GM10266 (cell line): ENCODE measurements around the gene RIMS3.

Experiments used
- DNase-seq: peaks from one replicate; pipeline ENCODE4 v3.0.0; 2012; ENCODE audit errors: extremely low spot score
- TF ChIP-seq, protein P1 (sequence below): IDR thresholded peaks from 2 replicates; pipeline ENCODE4 v1.5.1; 2012; ENCODE audit warnings: mild to moderate bottlenecking, low read depth; ENCODE audit not compliant: control insufficient read depth, insufficient read depth; ENCODE audit errors: missing control alignments

The RIMS3 gene

DNA sequence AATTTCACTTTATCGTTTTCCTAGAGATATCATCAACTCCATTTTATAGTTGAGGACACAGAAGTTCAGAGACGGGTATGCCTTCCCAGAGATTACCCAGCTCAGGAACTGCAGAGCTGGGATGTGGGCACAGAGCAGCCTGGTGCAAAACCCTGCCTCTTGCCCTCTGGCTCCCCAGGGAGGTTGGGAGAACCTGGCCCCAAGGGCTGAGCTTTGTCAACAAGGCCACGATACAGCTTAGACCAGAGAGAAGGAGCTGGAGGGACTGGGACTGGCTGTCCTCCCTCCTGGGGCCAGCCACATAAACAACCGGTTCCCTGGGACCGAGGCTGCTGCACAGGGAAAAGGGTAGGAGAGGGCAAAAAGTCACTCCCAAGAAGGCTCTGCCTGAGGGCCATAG is 3.8 kb downstream of the RIMS3 start:
- no peak for DNase-seq
- TF ChIP-seq, protein P1, sequence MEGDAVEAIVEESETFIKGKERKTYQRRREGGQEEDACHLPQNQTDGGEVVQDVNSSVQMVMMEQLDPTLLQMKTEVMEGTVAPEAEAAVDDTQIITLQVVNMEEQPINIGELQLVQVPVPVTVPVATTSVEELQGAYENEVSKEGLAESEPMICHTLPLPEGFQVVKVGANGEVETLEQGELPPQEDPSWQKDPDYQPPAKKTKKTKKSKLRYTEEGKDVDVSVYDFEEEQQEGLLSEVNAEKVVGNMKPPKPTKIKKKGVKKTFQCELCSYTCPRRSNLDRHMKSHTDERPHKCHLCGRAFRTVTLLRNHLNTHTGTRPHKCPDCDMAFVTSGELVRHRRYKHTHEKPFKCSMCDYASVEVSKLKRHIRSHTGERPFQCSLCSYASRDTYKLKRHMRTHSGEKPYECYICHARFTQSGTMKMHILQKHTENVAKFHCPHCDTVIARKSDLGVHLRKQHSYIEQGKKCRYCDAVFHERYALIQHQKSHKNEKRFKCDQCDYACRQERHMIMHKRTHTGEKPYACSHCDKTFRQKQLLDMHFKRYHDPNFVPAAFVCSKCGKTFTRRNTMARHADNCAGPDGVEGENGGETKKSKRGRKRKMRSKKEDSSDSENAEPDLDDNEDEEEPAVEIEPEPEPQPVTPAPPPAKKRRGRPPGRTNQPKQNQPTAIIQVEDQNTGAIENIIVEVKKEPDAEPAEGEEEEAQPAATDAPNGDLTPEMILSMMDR: no peak

DNA sequence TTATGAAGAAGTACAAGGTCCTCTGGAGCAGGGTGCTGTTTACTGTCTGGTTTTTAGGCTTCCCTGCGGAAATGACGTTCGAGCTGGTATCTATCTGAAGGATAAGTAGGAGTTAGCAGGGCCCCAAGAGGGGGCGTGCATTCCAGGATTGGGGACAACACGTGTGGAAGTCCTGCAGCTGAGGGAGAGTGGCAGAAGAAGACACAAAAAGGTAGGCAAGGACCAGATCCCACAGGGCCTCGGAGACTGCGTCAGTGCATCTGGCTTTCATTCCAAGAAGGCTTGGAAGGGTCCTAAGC is 5.9 kb downstream of the RIMS3 start:
- no peak for DNase-seq
- TF ChIP-seq, protein P1: no peak

DNA sequence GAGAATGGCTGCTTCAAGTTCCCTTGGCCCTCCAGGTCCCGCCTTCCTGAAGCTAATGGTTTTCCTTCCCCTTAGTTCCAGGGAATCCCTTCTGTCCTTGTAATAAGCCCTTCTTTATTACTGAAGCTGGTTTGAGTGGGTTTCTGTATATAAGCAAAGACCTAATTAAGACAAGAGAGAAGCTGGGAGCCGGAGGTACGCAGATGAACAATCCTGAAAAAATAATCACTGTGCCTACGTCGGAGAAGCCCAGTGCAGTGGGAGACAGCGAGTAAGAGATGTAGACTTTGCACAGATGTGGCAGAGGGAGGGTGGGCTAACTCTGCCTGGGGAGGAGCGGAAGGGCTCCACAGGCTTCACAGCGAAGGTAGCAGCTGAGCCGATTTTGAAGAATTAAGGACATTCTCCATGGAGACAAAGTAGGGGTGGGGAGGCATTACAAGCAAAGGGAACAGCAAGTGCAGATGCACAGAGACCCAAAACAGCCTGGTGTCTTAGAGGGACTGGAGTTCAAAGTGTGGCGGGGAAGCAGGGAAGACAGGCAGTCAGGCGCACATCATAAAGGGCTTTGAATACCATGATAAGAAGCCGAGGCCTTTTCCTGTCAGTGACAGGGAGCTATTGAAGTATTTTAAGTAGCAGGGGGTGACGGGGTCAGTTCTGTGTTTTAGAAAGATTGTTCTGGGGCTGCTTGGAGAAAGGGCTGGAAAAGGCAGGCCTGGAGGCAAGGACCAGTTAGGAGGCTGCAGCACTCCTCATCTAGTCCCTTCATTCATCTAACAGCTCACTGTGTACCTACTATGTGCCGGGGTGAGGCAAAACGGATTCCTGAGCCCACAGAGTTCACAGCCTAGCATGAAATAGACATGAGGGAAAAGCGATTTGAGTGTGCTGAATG is 6.5 kb downstream of the RIMS3 start:
- no peak for DNase-seq
- TF ChIP-seq, protein P1: no peak

DNA sequence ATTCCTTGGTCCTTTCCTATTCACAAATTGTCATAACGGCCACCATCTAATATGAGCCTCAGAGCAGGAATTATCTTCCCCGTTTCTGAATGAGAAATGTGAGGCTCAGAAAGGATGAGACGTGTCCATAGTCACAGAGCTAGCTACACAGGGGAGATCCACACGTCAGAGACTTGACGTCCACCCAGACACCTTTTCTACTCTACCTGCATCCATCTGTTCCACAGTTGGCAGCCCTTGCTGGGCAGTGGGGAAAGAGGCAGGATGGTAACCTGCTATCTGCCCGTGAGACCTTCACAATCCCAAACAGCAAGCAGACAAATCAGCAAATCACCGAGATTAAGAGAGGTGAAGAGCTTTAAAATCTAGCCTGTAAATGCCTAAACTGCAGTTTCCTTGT is 8.4 kb downstream of the RIMS3 start:
- TF ChIP-seq, protein P1: no peak

DNA sequence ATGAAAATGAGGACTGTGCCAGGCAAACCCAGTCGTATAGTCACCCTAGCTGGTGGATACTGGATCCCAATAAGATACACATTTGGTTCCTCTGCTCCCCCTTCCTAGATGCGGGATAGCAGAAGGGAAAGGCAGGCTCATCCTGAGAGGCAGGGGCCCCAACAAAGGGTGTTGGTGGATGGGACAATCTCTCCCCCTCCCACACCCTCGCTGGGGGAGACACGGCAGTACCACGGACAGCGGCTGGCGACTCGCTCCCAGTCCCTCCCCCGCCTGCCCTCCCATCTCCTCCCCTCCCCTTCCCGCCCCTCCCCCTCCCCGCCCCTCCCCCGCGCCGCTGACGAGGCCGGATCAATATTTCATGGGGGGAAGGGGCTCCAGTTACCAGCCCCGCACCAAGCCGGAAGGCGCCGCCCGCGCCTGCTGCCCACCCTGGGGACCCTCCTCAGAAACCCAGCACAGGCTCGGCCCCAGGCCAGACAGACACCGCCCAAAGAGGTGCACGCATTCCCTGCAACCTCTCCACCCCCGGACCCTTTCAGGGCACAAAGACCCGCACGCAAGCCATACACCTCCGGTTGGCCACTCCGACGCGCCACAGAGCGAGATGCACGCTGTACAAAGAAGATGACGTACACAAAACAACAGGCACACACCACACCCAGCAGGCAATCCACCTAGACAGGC is 11.5 kb downstream of the RIMS3 start:
- DNase-seq: no peak
- TF ChIP-seq, protein P1: no peak

More for the DNA sequence above, 8.4 kb downstream of the RIMS3 start:
- no peak for DNase-seq

DNA sequence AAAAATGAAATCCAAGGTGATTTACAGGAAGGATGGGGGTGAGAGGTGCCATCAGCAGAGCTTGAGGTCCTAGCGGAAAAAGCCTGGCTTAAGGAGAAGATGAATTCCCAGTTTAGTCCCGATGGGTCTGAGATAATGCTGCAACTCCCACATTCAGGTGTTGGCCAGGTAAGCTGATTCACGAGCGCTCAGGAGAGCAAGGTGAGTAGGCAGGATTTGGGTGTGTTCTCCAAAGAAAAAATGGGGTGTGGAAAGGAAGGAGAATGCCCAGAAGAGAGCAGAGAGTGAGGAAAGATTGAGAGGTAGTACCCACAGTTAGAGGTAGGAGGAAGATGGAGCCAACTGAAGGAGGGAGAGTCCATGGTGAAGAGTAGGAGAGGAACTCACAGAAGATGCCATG is 12.5 kb downstream of the RIMS3 start:
- TF ChIP-seq, protein P1: no peak
- no peak for DNase-seq

DNA sequence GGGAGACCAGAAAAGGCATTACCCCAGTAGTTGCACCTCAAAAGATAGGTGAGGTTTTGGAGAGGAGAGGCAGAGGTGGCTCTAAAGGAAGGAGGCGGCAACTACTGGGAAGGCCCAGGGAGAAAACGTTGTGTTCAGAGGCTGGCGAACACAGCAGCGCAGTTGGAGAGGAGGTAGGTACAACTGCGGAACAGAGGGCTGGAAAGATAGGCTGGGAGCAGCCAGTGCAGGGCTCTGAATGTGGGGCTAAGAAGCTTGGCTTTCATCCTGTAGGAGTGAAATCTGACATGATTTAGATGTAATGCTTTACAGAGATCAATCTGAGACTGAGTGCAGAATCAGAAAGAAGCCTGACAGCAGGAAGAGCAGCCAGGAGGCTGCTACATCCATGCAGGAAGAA is 13.0 kb downstream of the RIMS3 start:
- DNase-seq: no peak
- TF ChIP-seq, protein P1: no peak
